Liver (tissue), 3 donors: ENCODE results near the gene TSPAN15.

ENCODE experiments used
- HNF4G ChIP-seq: IDR thresholded peaks from 2 replicates; pipeline ENCODE4 v1.6.1; 2016; ENCODE audit warnings: antibody characterized with exemption
- RAD21 ChIP-seq, 2 donors: IDR thresholded peaks; 2 replicates each; pipeline ENCODE4 v1.6.1; 2016; ENCODE audit warnings: antibody characterized with exemption in 2 of 2, mild to moderate bottlenecking in 2 of 2
- YY1 ChIP-seq: IDR thresholded peaks from 2 replicates; pipeline ENCODE4 v1.6.1; 2016; ENCODE audit warnings: antibody characterized with exemption, mild to moderate bottlenecking
- TF ChIP-seq, protein P1 (sequence below): fragments of 150-350 bp; IDR thresholded peaks from 2 replicates; pipeline ENCODE4 v1.5.1; 2017; ENCODE audit warnings: improper control_type of control experiment, low read depth, low read length; ENCODE audit not compliant: missing input control
- TF ChIP-seq, protein P2 (sequence below): IDR thresholded peaks from 2 replicates; pipeline ENCODE4 v1.6.1; 2016; ENCODE audit warnings: antibody characterized with exemption, mild to moderate bottlenecking
- TF ChIP-seq, protein P3 (sequence below): IDR thresholded peaks from 2 replicates; pipeline ENCODE4 v1.6.1; 2016; ENCODE audit warnings: antibody characterized with exemption
- donor health status: healthy.
- donor health status: healthy.

DNA sequence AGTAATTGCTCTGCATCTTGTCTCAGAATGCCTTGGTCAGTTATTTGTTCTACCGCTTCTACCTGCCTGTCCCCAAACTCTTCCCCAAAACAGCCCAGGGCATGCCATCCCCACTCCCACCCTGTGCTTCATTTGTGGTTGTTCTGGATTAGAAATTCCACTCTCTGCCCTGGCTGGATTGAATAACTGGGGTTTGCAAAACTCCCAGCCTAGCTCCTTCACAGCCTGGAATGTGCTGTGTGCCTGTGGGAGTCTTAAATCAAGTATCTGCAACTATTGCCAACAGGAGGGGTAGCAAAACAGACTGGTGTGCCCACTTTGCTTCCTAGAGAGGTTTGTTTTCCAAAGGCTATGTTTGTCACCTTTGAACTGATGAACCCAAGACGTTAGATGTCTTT, 24.2 kb downstream of the TSPAN15 start:
- TF ChIP-seq, protein P1, sequence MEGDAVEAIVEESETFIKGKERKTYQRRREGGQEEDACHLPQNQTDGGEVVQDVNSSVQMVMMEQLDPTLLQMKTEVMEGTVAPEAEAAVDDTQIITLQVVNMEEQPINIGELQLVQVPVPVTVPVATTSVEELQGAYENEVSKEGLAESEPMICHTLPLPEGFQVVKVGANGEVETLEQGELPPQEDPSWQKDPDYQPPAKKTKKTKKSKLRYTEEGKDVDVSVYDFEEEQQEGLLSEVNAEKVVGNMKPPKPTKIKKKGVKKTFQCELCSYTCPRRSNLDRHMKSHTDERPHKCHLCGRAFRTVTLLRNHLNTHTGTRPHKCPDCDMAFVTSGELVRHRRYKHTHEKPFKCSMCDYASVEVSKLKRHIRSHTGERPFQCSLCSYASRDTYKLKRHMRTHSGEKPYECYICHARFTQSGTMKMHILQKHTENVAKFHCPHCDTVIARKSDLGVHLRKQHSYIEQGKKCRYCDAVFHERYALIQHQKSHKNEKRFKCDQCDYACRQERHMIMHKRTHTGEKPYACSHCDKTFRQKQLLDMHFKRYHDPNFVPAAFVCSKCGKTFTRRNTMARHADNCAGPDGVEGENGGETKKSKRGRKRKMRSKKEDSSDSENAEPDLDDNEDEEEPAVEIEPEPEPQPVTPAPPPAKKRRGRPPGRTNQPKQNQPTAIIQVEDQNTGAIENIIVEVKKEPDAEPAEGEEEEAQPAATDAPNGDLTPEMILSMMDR = no peak
- TF ChIP-seq HNF4G (no peak), RAD21 (IDR thresholded peaks at IDR 0.05) (no peak), YY1 (no peak)
- TF ChIP-seq, protein P2, sequence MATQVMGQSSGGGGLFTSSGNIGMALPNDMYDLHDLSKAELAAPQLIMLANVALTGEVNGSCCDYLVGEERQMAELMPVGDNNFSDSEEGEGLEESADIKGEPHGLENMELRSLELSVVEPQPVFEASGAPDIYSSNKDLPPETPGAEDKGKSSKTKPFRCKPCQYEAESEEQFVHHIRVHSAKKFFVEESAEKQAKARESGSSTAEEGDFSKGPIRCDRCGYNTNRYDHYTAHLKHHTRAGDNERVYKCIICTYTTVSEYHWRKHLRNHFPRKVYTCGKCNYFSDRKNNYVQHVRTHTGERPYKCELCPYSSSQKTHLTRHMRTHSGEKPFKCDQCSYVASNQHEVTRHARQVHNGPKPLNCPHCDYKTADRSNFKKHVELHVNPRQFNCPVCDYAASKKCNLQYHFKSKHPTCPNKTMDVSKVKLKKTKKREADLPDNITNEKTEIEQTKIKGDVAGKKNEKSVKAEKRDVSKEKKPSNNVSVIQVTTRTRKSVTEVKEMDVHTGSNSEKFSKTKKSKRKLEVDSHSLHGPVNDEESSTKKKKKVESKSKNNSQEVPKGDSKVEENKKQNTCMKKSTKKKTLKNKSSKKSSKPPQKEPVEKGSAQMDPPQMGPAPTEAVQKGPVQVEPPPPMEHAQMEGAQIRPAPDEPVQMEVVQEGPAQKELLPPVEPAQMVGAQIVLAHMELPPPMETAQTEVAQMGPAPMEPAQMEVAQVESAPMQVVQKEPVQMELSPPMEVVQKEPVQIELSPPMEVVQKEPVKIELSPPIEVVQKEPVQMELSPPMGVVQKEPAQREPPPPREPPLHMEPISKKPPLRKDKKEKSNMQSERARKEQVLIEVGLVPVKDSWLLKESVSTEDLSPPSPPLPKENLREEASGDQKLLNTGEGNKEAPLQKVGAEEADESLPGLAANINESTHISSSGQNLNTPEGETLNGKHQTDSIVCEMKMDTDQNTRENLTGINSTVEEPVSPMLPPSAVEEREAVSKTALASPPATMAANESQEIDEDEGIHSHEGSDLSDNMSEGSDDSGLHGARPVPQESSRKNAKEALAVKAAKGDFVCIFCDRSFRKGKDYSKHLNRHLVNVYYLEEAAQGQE = no peak
- TF ChIP-seq, protein P3, sequence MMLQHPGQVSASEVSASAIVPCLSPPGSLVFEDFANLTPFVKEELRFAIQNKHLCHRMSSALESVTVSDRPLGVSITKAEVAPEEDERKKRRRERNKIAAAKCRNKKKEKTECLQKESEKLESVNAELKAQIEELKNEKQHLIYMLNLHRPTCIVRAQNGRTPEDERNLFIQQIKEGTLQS = no peak
